Left colon (tissue), 2 donors: ENCODE measurements around the gene C5AR2. TPM values are rescaled to one million over a fixed set of nuclear protein-coding genes. Genes with fewer than 3 reads are reported as not detected.

ENCODE experiments used
- total RNA-seq, 2 donors: library from RNA; stranded (reverse); fragmentation: NEBNext Ultra II Directional; extraction: Animal tissue kit (Norgen Biotek cat#: 25700); gene quantifications; one replicate each; pipeline ENCODE4 v1.2.1, GENCODE V29; 2021
- donor health status: DM: no; HTN: no; CAD: no.
- donor health status: DM: yes; HTN: yes; CAD: no.

Gene C5AR2
- total RNA-seq, 2 donors from 2014 or later, result 0.46 to 2.3 TPM

Other genes starting within 250 kb of the C5AR2 start
- 10 to 100 TPM; 45.8 to 47.0 TPM for gene ZC3H4, start 218.4 kb upstream of the C5AR2 start, total RNA-seq
- gene SAE1, start 201.3 kb upstream of the C5AR2 start, total RNA-seq, result 10 to 100 TPM; 58.4 to 60.7 TPM
- 10 to 100 TPM; 18.9 to 32.9 TPM for gene BBC3, start 101.0 kb upstream of the C5AR2 start, total RNA-seq
- gene CCDC9, start 75.7 kb upstream of the C5AR2 start, total RNA-seq, result 10 to 100 TPM; 28.0 to 36.7 TPM
- 10 to 100 TPM; 13.9 to 14.1 TPM for gene INAFM1, start 57.3 kb upstream of the C5AR2 start, total RNA-seq
- gene C5AR1, start 22.3 kb upstream of the C5AR2 start, total RNA-seq, result 1 to 10 TPM; 5.0 to 8.8 TPM
- gene DHX34, start 17.1 kb downstream of the C5AR2 start, total RNA-seq, result 10 to 100 TPM in 1 of 2 donors, 1 to 10 TPM in 1; 8.5 to 10.6 TPM
- 1 to 10 TPM; 2.5 to 2.7 TPM for gene MEIS3, start 87.4 kb downstream of the C5AR2 start, total RNA-seq
- 1 to 10 TPM in 1 of 2 donors, under 1 TPM in 1; 0.09 to 2.2 TPM for gene SLC8A2, start 139.7 kb downstream of the C5AR2 start, total RNA-seq
- 1 to 10 TPM; 4.6 to 6.0 TPM for gene KPTN, start 152.0 kb downstream of the C5AR2 start, total RNA-seq
- 100 to 1,000 TPM; 122 to 130 TPM for gene NAPA, start 182.9 kb downstream of the C5AR2 start, total RNA-seq
- under 1 TPM in 1 of 2 donors, not detected in 1; 0.11 TPM for gene ZNF541, start 241.0 kb downstream of the C5AR2 start, total RNA-seq